ENCODE measurements around the gene ULK4.

DNA sequence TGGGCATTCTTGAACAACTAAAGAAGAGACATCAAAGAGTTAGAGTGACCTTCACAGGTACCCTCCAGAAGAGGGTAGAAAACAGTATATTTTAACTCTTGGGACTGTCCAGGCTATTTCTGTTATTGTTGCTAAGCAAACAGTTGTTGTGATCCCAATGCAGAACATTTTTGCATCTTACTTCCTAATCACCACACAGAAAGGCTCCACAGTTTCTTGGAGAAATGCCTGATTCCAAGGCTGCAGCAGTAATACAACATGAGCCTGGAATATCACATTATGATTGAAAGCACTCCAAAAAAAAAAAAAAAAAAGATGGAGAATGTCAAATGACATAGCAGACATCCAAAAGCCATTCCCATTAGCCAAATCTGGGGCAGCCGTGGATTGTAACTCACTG is 567.0 kb downstream of the ULK4 start:
- TF ChIP-seq, protein P1, sequence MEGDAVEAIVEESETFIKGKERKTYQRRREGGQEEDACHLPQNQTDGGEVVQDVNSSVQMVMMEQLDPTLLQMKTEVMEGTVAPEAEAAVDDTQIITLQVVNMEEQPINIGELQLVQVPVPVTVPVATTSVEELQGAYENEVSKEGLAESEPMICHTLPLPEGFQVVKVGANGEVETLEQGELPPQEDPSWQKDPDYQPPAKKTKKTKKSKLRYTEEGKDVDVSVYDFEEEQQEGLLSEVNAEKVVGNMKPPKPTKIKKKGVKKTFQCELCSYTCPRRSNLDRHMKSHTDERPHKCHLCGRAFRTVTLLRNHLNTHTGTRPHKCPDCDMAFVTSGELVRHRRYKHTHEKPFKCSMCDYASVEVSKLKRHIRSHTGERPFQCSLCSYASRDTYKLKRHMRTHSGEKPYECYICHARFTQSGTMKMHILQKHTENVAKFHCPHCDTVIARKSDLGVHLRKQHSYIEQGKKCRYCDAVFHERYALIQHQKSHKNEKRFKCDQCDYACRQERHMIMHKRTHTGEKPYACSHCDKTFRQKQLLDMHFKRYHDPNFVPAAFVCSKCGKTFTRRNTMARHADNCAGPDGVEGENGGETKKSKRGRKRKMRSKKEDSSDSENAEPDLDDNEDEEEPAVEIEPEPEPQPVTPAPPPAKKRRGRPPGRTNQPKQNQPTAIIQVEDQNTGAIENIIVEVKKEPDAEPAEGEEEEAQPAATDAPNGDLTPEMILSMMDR (IDR thresholded peaks at IDR 0.05): no peak
- TF ChIP-seq POLR2A (IDR thresholded peaks at IDR 0.05): no peak
